Measurements from ENCODE around the gene ATP2B1.
A peak's percentile ranks its signal among the peaks of the same experiment; 100 is the strongest.

Gene ATP2B1

GRCh38 chr12:89542912-89543592 lies 165.6 kb downstream of the ATP2B1 start:
- FAIRE-seq (no peak), DNase-seq (ENCODE audit: low spot score) (peak; percentile 49)

GRCh38 chr12:89542236-89542635 lies 166.4 kb downstream of the ATP2B1 start:
- DNase-seq (ENCODE audit: low spot score) = no peak
- FAIRE-seq = no peak

GRCh38 chr12:89540586-89540985 lies 168.1 kb downstream of the ATP2B1 start:
- DNase-seq (ENCODE audit: low spot score) (no peak), FAIRE-seq (no peak)

GRCh38 chr12:89539426-89540223 lies 169.0 kb downstream of the ATP2B1 start:
- DNase-seq (ENCODE audit: low spot score) (no peak), FAIRE-seq (no peak)

- FAIRE-seq = no peak
Observed at GRCh38 chr12:89538897-89539296, 169.7 kb downstream of the ATP2B1 start.

More at GRCh38 chr12:89538897-89539296, 169.7 kb downstream of the ATP2B1 start:
- DNase-seq (ENCODE audit: low spot score) = no peak

Data from RCC 7860 (cell line).